Natural killer cell (primary cell): ENCODE measurements around the gene SLC6A11. TPM values are rescaled to one million over a fixed set of nuclear protein-coding genes. Genes with fewer than 3 reads are reported as not detected.

ENCODE experiments used
- ATAC-seq, 3 donors: fragments of 150-1000 bp in 2 of 3; fragments of 200-7000 bp in 1 of 3; cut with Tn5 transposase; 1 replicate in 1 of 3; 2 replicates in 2 of 3; pipeline ENCODE4 v1.10.0; 2021; ENCODE audit warnings: mild to moderate bottlenecking in 2 of 3, moderate library complexity in 2 of 3
- DNase-seq, 2 donors: peaks; one replicate each; pipeline versions ENCODE4 v3.0.0 to v3.0.0-alpha.2; 2013 to 2021; ENCODE audit warnings: mixed read lengths in 1 of 2
- H3K27ac ChIP-seq: one replicate; pipeline ENCODE4 v1.5.1; 2013; ENCODE audit warnings: mild to moderate bottlenecking, low read length
- H3K27me3 ChIP-seq: one replicate; pipeline ENCODE4 v1.6.1; 2013; ENCODE audit warnings: low read length; ENCODE audit not compliant: control insufficient read depth, insufficient read depth
- H3K36me3 ChIP-seq: one replicate; pipeline ENCODE4 v1.6.1; 2013; ENCODE audit warnings: low read length; ENCODE audit not compliant: control insufficient read depth, insufficient read depth
- H3K4me1 ChIP-seq: one replicate; pipeline ENCODE4 v1.6.1; 2013; ENCODE audit warnings: low read length; ENCODE audit not compliant: control insufficient read depth, insufficient read depth
- H3K4me3 ChIP-seq: one replicate; pipeline ENCODE4 v1.5.1; 2013; ENCODE audit warnings: low read length
- H3K9me3 ChIP-seq: one replicate; pipeline ENCODE4 v1.6.1; 2013; ENCODE audit warnings: low read length; ENCODE audit not compliant: control insufficient read depth, insufficient read depth
- H3K27ac Mint-ChIP-seq, 2 donors: one replicate each; pipeline ENCODE4 v1.8.0; 2022; ENCODE audit warnings: mild to moderate bottlenecking in 2 of 2, mixed read lengths in 2 of 2, moderate library complexity in 1 of 2
- H3K27me3 Mint-ChIP-seq, 2 donors: one replicate each; pipeline ENCODE4 v1.8.0; 2022; ENCODE audit warnings: low read depth in 2 of 2, mixed read lengths in 2 of 2
- H3K36me3 Mint-ChIP-seq: one replicate; pipeline ENCODE4 v1.8.0; 2022; ENCODE audit warnings: mixed read lengths
- H3K4me1 Mint-ChIP-seq, 2 donors: one replicate each; pipeline ENCODE4 v1.8.0; 2022; ENCODE audit warnings: mixed read lengths in 2 of 2
- H3K4me3 Mint-ChIP-seq: one replicate; pipeline ENCODE4 v1.8.0; 2022; ENCODE audit warnings: mild to moderate bottlenecking, moderate library complexity, mixed read lengths
- H3K9me3 Mint-ChIP-seq, 2 donors: one replicate each; pipeline ENCODE4 v1.8.0; 2022; ENCODE audit warnings: mixed read lengths in 2 of 2
- CTCF ChIP-seq: fragments of 200-600 bp; IDR thresholded peaks from one replicate; pipeline ENCODE4 v1.8.0; 2022; ENCODE audit warnings: antibody characterized with exemption
- WGBS: methylation state at CpG from one replicate; pipeline ENCODE4 v1.1.7; 2013; ENCODE audit warnings: missing lambda C conversion rate; ENCODE audit not compliant: insufficient coverage; 5-methylcytosine and 5-hydroxymethylcytosine counted together
- intact Hi-C: fragments of 100-400 bp; cut with micrococcal nuclease; formaldehyde crosslinking; loops from one replicate; pipeline ENCODE4 v1.14.2; 2022
- total RNA-seq, 4 donors: library from RNA; stranded (reverse); fragments of 120-200 nt in 1 of 4; gene quantifications; one replicate each; pipeline versions ENCODE4 v1.2.3 to v1.2.4, GENCODE V29; 2013 to 2022

Gene SLC6A11
- total RNA-seq, 3 donors from 2014 or later (not counting 1 experiment from before 2014, with no cell fraction given): not detected

GRCh38 chr3:10925436-10926255 is 109.6 kb downstream of the SLC6A11 start:
- no peaks in the 10 kb centered on the region for H3K36me3 ChIP-seq
- no peak overlapping the region for H3K4me3 Mint-ChIP-seq
- no peaks in the 10 kb centered on the region for H3K4me1 Mint-ChIP-seq
- H3K27me3 Mint-ChIP-seq: peaks cover 3 to 12% of the 10 kb centered on the region in 2 donors
- peaks cover 0 to 3% of the 10 kb centered on the region in 2 donors for H3K9me3 Mint-ChIP-seq
- no peak for TF ChIP-seq CTCF
- DNase-seq: no peak
- 88% methylated on average over 14 of the region's 14 CpGs for WGBS
- H3K4me1 ChIP-seq: no peaks in the 10 kb centered on the region
- no peak for ATAC-seq
- no peaks in the 10 kb centered on the region for H3K9me3 ChIP-seq
- H3K27ac ChIP-seq: no peak overlapping the region
- no peak overlapping the region for H3K27ac Mint-ChIP-seq
- no peak overlapping the region for H3K4me3 ChIP-seq
- H3K36me3 Mint-ChIP-seq: no peaks in the 10 kb centered on the region
- H3K27me3 ChIP-seq: no peaks in the 10 kb centered on the region
- intact Hi-C loops: no loop called here

- 93% methylated on average over 13 of the region's 13 CpGs for WGBS
Measured at GRCh38 chr3:10926256-10926810, 110.3 kb downstream of the SLC6A11 start.

GRCh38 chr3:10926811-10927521 is 110.9 kb downstream of the SLC6A11 start:
- intact Hi-C loops: no loop called here
- H3K4me1 Mint-ChIP-seq: no peaks in the 10 kb centered on the region
- peaks cover 0 to 11% of the 10 kb centered on the region in 2 donors for H3K27me3 Mint-ChIP-seq
- H3K27ac Mint-ChIP-seq: no peak overlapping the region
- no peak overlapping the region for H3K4me3 Mint-ChIP-seq
- H3K4me3 ChIP-seq: no peak overlapping the region
- H3K36me3 Mint-ChIP-seq: no peaks in the 10 kb centered on the region
- DNase-seq: no peak
- H3K4me1 ChIP-seq: no peaks in the 10 kb centered on the region
- H3K9me3 ChIP-seq: no peaks in the 10 kb centered on the region
- H3K27ac ChIP-seq: no peak overlapping the region
- 83% methylated on average over 16 of the region's 16 CpGs for WGBS
- no peaks in the 10 kb centered on the region for H3K27me3 ChIP-seq
- H3K9me3 Mint-ChIP-seq: no peaks in the 10 kb centered on the region
- TF ChIP-seq CTCF: no peak
- ATAC-seq: no peak
- H3K36me3 ChIP-seq: no peaks in the 10 kb centered on the region

More at GRCh38 chr3:10926256-10926810, 110.3 kb downstream of the SLC6A11 start:
- Histone ChIP-seq H3K4me1 (no peaks in the 10 kb centered on the region), H3K4me3 (no peak overlapping the region), H3K27ac (no peak overlapping the region), H3K9me3 (no peaks in the 10 kb centered on the region), H3K36me3 (no peaks in the 10 kb centered on the region), H3K27me3 (no peaks in the 10 kb centered on the region)
- H3K27ac Mint-ChIP-seq: no peak overlapping the region
- no peaks in the 10 kb centered on the region for H3K9me3 Mint-ChIP-seq
- no peak for TF ChIP-seq CTCF
- H3K4me3 Mint-ChIP-seq: no peak overlapping the region
- no peak for DNase-seq
- ATAC-seq: no peak
- peaks cover 0 to 12% of the 10 kb centered on the region in 2 donors for H3K27me3 Mint-ChIP-seq
- H3K4me1 Mint-ChIP-seq: no peaks in the 10 kb centered on the region
- H3K36me3 Mint-ChIP-seq: no peaks in the 10 kb centered on the region
- intact Hi-C loops: no loop called here
